B cell (primary cell): ENCODE data around the gene PTRH2.

Source experiments
- EZH2 ChIP-seq: IDR thresholded peaks from 2 replicates; pipeline ENCODE4 v1.6.1; 2012; ENCODE audit warnings: borderline replicate concordance, low read depth, mild to moderate bottlenecking, moderate library complexity, low read length; ENCODE audit not compliant: insufficient read depth, poor library complexity, severe bottlenecking
- TF ChIP-seq, protein P1 (sequence below): fragments of 200-600 bp; IDR thresholded peaks from one replicate; pipeline ENCODE4 v1.8.0; 2022; ENCODE audit warnings: antibody characterized with exemption, mild to moderate bottlenecking

GRCh38 chr17:59694344-59694743 is 12.9 kb downstream of the PTRH2 start:
- TF ChIP-seq, protein P1, sequence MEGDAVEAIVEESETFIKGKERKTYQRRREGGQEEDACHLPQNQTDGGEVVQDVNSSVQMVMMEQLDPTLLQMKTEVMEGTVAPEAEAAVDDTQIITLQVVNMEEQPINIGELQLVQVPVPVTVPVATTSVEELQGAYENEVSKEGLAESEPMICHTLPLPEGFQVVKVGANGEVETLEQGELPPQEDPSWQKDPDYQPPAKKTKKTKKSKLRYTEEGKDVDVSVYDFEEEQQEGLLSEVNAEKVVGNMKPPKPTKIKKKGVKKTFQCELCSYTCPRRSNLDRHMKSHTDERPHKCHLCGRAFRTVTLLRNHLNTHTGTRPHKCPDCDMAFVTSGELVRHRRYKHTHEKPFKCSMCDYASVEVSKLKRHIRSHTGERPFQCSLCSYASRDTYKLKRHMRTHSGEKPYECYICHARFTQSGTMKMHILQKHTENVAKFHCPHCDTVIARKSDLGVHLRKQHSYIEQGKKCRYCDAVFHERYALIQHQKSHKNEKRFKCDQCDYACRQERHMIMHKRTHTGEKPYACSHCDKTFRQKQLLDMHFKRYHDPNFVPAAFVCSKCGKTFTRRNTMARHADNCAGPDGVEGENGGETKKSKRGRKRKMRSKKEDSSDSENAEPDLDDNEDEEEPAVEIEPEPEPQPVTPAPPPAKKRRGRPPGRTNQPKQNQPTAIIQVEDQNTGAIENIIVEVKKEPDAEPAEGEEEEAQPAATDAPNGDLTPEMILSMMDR: no peak
- TF ChIP-seq EZH2: no peak
